ENCODE data around the gene AAR2. TPM values are rescaled to one million over a fixed set of nuclear protein-coding genes. Genes with fewer than 3 reads are reported as not detected.

Gene AAR2
- total RNA-seq, 1 experiment from 2014 or later, result 26.1 TPM

DNA sequence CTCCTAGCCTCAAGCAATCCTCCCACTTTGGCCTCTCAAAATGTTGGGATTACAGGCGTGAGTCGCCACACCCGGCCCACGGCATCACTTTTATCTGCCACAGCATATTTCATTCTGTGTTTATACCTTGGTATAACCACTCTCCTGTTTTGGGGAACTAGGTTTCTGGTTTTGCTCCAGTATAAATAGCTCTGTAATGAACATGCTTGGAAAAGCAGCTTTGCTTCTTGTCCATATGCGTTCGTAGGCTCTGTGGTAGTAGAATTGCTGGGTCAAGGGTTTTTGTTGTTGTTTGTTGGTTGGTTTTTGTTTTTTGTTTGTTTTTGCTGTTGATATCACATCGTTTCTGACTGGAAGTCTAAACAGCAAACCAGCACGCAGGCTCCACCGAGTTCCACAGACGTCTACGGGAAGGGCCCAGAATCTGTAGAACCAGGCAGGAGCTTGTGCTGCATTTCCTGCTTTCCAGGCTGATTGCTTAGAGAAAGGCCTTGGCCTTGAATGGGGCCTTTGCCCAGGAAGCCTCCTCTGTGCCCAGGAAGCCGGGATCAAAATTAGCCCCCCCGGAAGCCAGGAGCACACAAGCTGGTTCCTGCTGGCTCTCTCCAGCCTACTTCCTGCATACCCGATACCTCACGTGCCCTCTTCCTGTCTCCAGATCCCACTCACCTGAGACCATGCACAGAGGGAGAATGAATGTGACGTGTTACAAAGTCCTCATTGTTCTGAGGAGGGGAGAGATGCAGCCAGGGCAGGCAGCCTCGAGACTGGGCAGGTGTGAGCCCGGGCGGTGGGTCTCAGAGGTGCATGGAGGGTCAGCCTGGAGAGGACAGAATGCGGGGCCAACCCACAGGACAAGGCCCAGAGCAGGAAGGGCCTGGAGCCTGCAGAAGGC lies 34.7 kb downstream of the AAR2 start:
- POLR2A ChIA-PET, result no interaction called here
- intact Hi-C loops (cut with micrococcal nuclease; ENCODE audit: unreplicated experiment) (no loop called here), in situ Hi-C loops (cut with HindIII; ENCODE audit: low pct_unique_long_range_greater_than_20kb, low sequenced_read_pairs) (no loop called here)
- ATAC-seq, result no peak
- DNase-seq (ENCODE audit: low read depth, low spot score), result no peak
- no peaks in the 10 kb centered on the region for H3K27me3 ChIP-seq (ENCODE audit: control insufficient read depth, insufficient read depth, low read length)
- H3K27ac ChIP-seq (ENCODE audit: low read length), result no peak overlapping the region
- TF ChIP-seq REST (IDR thresholded peaks at IDR 0.05; ENCODE audit: insufficient read depth in 1 of 2, low read depth in 2 of 2, low read length in 1 of 2), result no peak
- H3K4me1 ChIP-seq (ENCODE audit: control insufficient read depth, insufficient read depth, low read length), result no peaks in the 10 kb centered on the region
- no peaks in the 10 kb centered on the region for H3K9me3 ChIP-seq (ENCODE audit: control insufficient read depth, insufficient read depth, low read depth, low read length)
- BruUV-seq (replicated peaks), result no TSS peak
- no peak overlapping the region for H3K4me3 ChIP-seq (ENCODE audit: low read depth in 2 of 2, low read length in 2 of 2)
- H3K36me3 ChIP-seq (ENCODE audit: control insufficient read depth, insufficient read depth, low read length), result no peaks in the 10 kb centered on the region
- CTCF ChIA-PET, result interaction anchor here (0.7 kb wide), 1 partner anchor 335 kb away, joined by 8 read pairs; the partner anchor contains the start of gene RAB5IF

GRCh38 chr20:36271639-36272546 lies 35.6 kb downstream of the AAR2 start:
- CTCF ChIA-PET, result interaction anchor here (0.7 kb wide), 1 partner anchor 46 kb away, joined by 4 read pairs; no protein-coding TSS in a partner anchor
- Histone ChIP-seq H3K4me3 (ENCODE audit: low read depth in 2 of 2, low read length in 2 of 2) (no peak overlapping the region), H3K4me1 (ENCODE audit: control insufficient read depth, insufficient read depth, low read length) (no peaks in the 10 kb centered on the region), H3K9me3 (ENCODE audit: control insufficient read depth, insufficient read depth, low read depth, low read length) (no peaks in the 10 kb centered on the region), H3K27me3 (ENCODE audit: control insufficient read depth, insufficient read depth, low read length) (no peaks in the 10 kb centered on the region), H3K36me3 (ENCODE audit: control insufficient read depth, insufficient read depth, low read length) (no peaks in the 10 kb centered on the region), H3K27ac (ENCODE audit: low read length) (no peak overlapping the region)
- in situ Hi-C loops (cut with HindIII; ENCODE audit: low pct_unique_long_range_greater_than_20kb, low sequenced_read_pairs), result no loop called here
- no peak for ATAC-seq
- BruUV-seq (replicated peaks), result no TSS peak
- TF ChIP-seq REST (IDR thresholded peaks at IDR 0.05; ENCODE audit: insufficient read depth in 1 of 2, low read depth in 2 of 2, low read length in 1 of 2) (no peak), CTCF (IDR thresholded peaks at IDR 0.05) (no peak), TCF7L2 (IDR thresholded peaks at IDR 0.05; ENCODE audit: low read depth, low read length) (no peak), SIN3A (IDR thresholded peaks at IDR 0.05; ENCODE audit: borderline replicate concordance, insufficient read depth, low read depth, low read length) (no peak), POLR2AphosphoS5 (IDR thresholded peaks at IDR 0.05; ENCODE audit: low read depth, low read length) (no peak)
- intact Hi-C loops (cut with micrococcal nuclease; ENCODE audit: unreplicated experiment), result no loop called here
- POLR2A ChIA-PET, result no interaction called here
- DNase-seq (ENCODE audit: low read depth, low spot score), result no peak

Measured in Panc1 (cell line).